ENCODE data around the gene EFL1.

DNA sequence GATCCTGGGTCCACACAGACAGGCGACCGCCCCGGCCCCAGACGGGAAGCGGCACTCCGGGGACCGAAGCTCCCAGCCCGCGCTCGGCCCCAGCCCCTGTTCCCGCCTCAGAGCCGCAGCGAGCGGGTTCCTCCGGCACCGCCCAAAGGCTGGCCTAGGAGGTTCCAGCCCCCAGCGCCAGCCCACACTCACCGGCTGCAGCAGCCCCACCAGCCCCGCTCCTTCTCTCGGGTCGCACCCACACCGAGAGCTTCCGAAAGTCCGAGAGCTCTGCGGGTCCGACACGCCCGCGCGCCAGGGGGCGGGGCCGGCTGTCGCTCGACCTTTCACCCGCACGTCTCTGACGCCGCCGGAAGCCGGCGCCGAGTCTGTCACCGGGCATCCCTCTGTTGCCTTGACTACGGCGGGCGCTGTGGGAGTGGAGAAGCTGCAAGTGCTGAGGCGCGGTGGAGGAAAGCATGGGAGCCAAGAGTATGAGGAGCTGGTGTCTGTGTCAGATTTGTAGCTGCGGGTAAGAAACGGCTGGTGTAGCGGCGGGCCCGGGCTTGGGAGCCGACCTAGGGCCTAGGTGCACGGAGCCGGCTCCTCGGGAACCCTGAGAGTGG lies at the start of gene EFL1, which contains the start of gene SAXO2:
- TF ChIP-seq, protein P1, sequence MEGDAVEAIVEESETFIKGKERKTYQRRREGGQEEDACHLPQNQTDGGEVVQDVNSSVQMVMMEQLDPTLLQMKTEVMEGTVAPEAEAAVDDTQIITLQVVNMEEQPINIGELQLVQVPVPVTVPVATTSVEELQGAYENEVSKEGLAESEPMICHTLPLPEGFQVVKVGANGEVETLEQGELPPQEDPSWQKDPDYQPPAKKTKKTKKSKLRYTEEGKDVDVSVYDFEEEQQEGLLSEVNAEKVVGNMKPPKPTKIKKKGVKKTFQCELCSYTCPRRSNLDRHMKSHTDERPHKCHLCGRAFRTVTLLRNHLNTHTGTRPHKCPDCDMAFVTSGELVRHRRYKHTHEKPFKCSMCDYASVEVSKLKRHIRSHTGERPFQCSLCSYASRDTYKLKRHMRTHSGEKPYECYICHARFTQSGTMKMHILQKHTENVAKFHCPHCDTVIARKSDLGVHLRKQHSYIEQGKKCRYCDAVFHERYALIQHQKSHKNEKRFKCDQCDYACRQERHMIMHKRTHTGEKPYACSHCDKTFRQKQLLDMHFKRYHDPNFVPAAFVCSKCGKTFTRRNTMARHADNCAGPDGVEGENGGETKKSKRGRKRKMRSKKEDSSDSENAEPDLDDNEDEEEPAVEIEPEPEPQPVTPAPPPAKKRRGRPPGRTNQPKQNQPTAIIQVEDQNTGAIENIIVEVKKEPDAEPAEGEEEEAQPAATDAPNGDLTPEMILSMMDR (IDR thresholded peaks at IDR 0.05; ENCODE audit: low read depth, low read length, missing input control): no peak
- no peak for TF ChIP-seq RAD21 (IDR thresholded peaks at IDR 0.05)
- TF ChIP-seq JUND (IDR thresholded peaks at IDR 0.05): no peak
- peak in 1 of 2 donors; percentile 33 for TF ChIP-seq RXRA (IDR thresholded peaks at IDR 0.05)
- TF ChIP-seq, protein P2, sequence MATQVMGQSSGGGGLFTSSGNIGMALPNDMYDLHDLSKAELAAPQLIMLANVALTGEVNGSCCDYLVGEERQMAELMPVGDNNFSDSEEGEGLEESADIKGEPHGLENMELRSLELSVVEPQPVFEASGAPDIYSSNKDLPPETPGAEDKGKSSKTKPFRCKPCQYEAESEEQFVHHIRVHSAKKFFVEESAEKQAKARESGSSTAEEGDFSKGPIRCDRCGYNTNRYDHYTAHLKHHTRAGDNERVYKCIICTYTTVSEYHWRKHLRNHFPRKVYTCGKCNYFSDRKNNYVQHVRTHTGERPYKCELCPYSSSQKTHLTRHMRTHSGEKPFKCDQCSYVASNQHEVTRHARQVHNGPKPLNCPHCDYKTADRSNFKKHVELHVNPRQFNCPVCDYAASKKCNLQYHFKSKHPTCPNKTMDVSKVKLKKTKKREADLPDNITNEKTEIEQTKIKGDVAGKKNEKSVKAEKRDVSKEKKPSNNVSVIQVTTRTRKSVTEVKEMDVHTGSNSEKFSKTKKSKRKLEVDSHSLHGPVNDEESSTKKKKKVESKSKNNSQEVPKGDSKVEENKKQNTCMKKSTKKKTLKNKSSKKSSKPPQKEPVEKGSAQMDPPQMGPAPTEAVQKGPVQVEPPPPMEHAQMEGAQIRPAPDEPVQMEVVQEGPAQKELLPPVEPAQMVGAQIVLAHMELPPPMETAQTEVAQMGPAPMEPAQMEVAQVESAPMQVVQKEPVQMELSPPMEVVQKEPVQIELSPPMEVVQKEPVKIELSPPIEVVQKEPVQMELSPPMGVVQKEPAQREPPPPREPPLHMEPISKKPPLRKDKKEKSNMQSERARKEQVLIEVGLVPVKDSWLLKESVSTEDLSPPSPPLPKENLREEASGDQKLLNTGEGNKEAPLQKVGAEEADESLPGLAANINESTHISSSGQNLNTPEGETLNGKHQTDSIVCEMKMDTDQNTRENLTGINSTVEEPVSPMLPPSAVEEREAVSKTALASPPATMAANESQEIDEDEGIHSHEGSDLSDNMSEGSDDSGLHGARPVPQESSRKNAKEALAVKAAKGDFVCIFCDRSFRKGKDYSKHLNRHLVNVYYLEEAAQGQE (IDR thresholded peaks at IDR 0.05): no peak
- no peak for TF ChIP-seq TAF1 (conservative IDR thresholded peaks at IDR 0.05)
- TF ChIP-seq, protein P3, sequence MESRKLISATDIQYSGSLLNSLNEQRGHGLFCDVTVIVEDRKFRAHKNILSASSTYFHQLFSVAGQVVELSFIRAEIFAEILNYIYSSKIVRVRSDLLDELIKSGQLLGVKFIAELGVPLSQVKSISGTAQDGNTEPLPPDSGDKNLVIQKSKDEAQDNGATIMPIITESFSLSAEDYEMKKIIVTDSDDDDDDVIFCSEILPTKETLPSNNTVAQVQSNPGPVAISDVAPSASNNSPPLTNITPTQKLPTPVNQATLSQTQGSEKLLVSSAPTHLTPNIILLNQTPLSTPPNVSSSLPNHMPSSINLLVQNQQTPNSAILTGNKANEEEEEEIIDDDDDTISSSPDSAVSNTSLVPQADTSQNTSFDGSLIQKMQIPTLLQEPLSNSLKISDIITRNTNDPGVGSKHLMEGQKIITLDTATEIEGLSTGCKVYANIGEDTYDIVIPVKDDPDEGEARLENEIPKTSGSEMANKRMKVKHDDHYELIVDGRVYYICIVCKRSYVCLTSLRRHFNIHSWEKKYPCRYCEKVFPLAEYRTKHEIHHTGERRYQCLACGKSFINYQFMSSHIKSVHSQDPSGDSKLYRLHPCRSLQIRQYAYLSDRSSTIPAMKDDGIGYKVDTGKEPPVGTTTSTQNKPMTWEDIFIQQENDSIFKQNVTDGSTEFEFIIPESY (IDR thresholded peaks at IDR 0.05): no peak
- TF ChIP-seq YY1 (IDR thresholded peaks at IDR 0.05): no peak
- TF ChIP-seq, protein P4, sequence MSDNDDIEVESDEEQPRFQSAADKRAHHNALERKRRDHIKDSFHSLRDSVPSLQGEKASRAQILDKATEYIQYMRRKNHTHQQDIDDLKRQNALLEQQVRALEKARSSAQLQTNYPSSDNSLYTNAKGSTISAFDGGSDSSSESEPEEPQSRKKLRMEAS (IDR thresholded peaks at IDR 0.05): no peak
- TF ChIP-seq EGR1 (IDR thresholded peaks at IDR 0.05; ENCODE audit: low read depth in 2 of 2): no peak
- TF ChIP-seq, protein P5, sequence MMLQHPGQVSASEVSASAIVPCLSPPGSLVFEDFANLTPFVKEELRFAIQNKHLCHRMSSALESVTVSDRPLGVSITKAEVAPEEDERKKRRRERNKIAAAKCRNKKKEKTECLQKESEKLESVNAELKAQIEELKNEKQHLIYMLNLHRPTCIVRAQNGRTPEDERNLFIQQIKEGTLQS (IDR thresholded peaks at IDR 0.05): no peak
- no peak for TF ChIP-seq FOXA1 (IDR thresholded peaks at IDR 0.05)

Data from liver (tissue), 3 donors.